Measurements from ENCODE around the gene PLCL2.
A peak's percentile ranks its signal among the peaks of the same experiment; 100 is the strongest.

PLCL2 gene

DNA sequence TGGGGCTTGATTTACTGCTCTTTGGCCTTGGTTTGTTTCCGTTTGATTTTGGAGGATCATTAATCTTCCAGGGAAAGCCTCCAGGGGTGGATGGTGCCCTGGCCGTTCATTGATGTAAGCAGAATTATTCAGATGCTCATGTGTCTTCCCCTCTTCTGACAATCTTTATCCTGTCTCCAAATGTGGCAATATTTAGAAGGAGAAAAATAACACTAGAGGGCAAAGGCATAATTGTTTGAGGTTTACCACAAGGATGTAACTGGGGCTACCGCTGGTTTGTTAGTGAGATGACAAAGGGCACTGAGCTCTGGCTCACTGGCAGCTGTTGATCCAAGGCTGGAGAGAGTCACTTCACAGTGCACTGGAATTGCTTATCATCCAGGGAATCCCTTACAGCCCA is 18.2 kb upstream of the PLCL2 start:
- no peak for DNase-seq (ENCODE audit: low read depth)

DNA sequence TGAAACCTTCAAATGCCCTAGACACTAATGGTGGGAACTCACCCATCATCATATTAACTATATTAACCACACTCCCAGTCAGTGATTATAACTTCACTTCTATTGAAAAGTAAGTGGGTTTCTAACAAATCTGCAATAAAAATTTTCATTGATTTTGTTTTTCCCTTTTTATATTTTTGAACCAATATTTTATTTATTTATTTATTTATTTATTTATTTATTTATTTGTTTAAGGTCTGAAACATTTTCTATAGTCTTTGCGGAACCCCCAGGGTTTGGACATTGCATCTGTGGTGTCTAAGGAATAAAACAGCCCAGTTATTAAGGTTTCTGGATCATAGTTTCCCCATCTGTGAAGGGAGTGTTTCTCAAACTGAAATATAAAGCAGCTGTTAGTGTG is 16.2 kb upstream of the PLCL2 start:
- DNase-seq (ENCODE audit: low read depth), result no peak

DNA sequence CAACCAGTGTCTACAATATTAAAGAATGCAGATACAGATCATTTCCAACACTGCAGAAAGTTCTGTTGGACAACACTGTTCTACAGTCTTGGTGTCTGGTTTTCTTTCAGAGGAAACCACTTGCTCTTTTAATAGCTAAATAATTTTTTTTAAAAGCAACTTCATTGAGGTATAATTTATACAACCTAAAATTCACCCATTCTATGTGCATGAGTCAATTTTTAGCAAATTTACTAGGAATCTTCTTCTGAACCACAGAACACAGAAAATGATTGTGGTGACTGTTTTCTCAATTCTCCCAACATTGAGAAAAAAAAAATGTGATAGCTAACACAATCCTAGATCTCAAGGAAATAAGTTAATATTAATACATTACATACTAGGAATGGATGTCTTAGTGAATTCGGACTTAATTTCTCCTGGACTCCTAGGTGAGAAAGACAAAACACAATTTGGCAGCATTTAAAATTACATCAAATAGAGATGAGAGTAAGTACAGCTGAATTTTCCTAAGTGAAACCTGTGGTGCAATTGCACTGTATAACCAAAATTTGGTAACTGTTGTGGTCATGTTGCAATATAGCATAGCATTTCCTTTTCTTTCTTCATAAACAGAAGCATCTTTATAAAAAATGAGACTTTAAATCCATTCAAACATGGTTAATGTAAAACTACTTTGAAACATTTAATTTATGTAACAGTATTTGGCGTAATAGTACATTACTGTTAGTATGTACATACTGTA is 15.3 kb upstream of the PLCL2 start:
- DNase-seq (ENCODE audit: low read depth), result no peak

DNA sequence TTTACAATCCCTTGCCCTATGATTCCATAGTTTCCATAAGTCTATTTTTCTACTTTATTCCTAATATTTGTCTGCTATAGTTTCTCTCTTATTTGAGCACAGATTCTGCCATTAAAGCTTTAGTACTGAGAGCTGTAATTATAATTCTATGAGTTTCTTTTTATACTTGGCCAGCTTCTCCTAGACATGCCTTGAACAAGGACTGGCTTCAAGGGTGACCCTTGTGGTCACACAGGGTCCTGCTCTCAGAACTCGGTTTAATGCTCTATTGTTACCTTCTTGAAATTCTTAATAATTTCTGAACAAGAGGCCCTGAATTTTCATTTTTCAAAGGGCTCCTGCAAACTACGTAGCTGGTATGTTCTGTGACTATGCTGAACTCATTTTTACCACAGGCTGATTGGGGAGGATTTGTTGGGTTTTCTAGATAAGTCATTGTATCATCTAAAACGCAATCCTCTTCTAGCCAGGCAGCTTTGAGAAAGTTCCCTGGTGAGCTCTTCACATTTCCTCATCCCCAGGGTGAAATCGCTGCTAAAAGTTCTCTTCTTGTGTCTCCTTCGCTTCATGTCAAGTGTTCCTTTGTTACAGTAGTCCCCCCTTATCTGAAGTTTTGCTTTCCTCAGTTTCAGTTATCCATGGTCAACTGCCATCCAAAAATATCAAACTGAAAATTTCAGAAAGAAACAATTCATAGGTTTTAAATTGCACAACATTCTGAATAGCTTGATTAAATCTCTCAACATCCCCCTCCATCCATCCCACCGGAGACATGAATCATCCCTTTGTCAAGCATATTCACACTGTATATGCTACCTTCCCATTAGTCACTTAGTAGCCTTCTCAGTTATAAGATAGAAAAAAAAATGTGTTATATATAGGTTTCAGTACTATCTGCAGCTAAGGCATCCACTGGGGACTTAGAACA is 12.6 kb upstream of the PLCL2 start:
- no peak for DNase-seq (ENCODE audit: low read depth)

DNA sequence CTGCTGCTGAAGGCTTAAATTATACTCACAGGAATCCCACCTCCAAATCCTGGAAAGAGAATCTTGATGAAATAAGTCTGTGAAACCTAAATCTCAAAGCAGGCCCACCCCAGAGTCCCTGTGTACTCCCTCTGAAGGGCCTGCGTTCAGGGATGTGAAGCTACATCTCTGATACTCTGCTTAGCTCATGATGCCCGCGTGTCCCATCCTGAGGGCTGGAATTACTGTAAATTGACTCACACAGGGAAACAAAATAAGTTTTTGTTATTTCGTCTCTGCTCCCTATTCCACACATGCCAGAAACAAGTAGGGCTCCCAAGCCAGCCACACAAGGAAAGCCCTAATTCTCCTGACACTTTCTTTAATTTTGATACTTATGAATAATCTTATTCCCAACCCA is 10.9 kb upstream of the PLCL2 start:
- no peak for DNase-seq (ENCODE audit: low read depth)

- DNase-seq (ENCODE audit: low read depth), result no peak
Measured at GRCh38 chr3:16875876-16876550, 8.7 kb upstream of the PLCL2 start.

DNA sequence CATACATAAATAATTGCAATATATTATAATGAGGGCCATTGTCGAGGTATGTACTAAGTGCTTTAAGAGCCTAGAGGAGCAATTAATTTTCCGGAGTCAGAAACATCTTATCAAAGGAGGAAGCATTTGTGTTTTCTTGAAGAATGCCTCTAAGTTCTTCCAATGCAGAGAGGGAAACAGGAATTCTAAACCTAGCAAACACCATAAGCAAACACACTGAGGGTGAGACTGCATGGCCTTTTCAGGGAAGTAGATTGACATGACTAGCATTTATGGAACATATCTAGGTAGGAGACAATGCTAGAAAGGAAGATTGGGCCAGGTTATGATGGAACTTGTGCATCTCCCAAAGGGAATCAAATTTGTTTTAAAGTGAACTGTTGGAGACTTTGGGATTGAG is 7.2 kb upstream of the PLCL2 start:
- DNase-seq (ENCODE audit: low read depth), result no peak

- no peak for DNase-seq (ENCODE audit: low read depth)
Measured at GRCh38 chr3:16877911-16878310, 6.8 kb upstream of the PLCL2 start.

DNA sequence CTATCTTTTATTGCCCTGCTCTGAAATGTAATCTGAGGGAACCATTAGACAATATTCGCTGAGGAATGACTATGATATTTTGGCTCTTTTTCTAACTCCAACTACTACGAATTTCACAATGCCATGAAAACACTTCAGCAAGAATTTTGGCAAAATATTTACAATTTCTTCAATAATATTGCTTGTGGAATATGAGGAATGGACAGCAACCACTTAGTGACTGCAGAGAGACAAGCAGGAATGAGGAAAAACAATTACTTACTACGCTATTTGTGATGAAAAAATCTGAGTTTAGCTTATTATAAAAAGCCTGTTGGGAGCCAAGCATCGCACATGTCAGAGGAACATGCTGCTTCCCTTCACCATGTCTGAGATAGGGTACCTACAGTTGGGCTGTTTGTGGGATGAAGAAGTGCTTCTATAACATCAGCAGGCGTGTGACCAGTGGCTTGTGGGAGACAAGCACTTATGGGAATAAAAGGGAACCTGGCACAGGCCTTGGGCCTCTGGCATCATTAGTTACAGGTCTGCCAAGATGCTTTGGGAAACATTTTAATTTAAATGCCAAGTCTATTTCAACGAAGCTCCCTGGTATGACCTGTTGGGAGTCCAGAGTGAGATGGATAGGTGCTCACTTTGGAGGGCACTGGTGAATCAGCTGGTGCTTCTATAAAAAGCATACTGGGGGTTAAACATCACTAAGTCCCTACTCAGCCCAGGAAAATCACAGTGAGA is 2.7 kb upstream of the PLCL2 start:
- no peak for DNase-seq (ENCODE audit: low read depth)

DNA sequence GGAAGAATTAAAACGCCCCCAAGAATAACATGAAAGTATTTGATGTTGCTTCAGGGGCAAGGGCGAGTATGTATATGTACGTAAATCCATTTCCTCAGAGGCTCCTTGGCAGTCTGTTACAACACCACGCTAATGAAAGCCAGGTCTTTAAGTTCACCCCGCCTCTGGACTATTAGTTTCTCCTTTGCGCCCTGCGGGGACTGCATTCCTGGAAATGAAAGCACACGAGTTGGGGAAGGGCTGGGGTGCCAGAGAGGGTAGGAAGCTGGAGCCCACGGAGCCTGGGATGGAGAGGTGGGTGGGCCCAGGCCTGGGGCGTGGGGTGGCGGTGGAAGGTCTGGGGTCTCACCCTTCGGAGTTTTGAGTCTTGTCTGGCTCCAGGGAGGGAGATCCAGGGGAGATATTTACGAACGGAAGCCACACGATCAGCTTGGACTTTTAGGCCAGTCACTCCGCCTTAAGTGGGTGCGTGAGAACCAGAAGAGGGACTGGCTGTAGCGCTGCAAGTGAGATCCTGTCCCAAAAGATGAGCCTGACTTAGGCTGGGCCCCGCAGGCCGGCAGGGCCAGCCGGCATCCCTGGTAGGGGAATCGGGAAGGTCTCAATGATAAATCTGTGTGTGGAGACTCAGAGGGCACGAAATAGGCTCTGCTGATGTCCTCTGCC is 1.6 kb upstream of the PLCL2 start:
- DNase-seq (ENCODE audit: low read depth), result no peak

- no peak for DNase-seq (ENCODE audit: low read depth)
Measured at GRCh38 chr3:16883723-16884083, 1.1 kb upstream of the PLCL2 start.

DNA sequence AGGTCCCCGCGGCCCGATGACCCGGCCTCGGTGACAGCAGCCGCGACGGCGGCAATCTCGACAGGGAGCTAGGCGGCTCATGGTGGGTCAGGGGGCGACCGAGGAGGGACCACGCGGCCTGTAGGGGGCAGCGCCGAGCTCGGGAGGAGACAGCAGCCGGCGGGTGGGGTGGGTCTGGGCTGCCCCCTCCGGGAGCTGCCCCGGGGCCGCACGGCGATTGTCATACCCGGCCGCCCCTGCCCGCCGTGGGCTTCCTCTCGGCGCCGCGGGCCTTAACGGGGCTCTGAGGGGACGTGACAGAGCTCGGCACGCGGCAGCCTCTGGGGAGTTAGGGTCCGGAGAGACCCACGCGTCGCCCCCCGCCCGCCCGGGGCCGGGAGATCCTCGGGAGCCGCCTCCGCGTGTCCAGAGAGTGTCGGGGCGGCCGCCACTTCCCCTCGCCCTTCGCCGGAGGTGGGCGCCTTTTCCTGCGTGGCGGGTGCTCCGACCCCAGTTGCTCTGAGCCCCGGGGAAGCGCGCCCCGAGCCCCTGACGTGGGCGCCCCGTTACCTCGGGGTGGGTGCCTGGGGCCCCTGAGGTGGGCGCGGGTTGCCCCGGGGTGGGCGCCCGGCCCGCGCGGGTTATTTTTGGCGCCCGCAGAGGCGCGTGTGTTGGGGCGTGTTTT is 539 bp upstream of the PLCL2 start:
- DNase-seq (ENCODE audit: low read depth), result peak; percentile 70

GRCh38 chr3:16885593-16886302 is 993 bp downstream of the PLCL2 start:
- no peak for DNase-seq (ENCODE audit: low read depth)

DNA sequence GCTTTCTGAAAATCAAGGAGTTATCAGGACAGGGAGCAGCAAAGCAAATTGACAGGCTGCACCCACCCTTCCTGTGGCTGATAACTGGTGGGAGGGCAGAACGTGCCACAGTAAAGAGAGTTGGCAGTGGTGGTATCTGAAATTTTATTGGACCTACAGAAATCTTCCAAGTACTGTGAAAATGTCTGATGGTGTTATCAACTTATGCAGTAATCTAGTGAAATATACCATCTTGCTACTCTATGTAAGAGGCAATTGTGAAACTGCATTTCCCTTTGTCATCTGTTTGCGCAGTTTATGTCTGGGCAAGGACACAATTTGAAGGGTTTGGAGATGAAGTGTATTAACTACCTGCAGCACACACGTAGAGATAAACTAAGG is 1.5 kb downstream of the PLCL2 start:
- DNase-seq (ENCODE audit: low read depth), result no peak

GRCh38 chr3:16887130-16887529 is 2.4 kb downstream of the PLCL2 start:
- DNase-seq (ENCODE audit: low read depth), result no peak

DNA sequence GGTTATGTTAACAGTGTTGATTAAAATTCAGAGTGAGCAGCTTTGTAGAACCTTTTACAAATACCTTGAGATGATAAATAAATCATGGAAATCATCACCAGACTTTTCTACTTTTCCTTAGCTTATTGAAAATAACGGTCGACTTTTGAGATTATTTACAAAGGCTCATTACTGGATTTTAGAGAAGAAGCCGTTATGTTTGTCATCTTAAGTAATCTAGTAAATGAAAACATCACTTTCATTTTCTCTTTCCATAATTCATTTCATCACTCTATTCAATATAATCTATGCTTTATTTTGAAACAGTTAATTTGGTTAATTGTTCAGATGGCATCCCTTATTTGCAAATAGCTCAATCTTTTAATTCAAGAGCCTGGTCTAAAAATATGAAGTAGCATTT is 3.6 kb downstream of the PLCL2 start:
- DNase-seq (ENCODE audit: low read depth), result no peak

- DNase-seq (ENCODE audit: low read depth), result no peak
Measured at GRCh38 chr3:16888785-16889607, 4.2 kb downstream of the PLCL2 start.

DNA sequence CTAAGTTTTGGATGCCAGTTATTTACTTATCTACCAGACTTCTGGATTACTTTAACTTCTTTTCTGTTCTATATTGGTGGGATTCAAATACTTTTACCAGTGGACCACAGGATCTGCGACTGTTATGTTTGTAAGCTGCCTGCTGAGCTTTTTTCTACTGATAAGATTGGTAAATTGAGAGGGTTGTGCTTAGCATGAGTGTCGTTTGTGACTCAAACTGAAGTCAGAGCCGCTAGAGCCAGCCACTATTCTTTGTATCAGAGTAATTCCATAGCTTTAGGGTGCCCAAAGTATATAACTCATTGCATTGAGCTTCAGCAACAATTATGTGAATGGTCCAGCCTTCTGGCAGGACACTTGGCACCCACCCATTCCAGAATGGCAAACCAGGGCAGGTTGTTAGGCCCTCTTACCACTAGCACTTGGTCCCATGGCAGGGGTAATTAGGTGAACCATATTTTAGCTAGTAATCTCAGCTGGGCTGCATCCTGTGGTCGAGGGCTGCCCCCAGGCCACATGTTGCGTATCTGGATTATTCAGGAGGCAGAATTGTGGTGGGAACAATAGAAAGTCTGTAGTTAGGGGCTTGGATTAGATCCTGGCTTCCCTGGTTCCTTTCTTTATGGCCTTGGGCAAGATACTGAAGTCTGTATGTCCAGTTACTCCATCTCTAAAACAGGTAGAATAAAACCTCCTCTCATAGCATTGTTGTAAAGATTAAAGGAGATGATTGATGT is 6.0 kb downstream of the PLCL2 start:
- DNase-seq (ENCODE audit: low read depth), result no peak

Measured in stimulated activated CD8-positive, alpha-beta memory T cell treated with anti-CD3 and anti-CD28 coated beads, Interleukin-4, amount 100 ng/mL, for 24 hours (primary cell).